Thymus (tissue), 11 donors: ENCODE data around the gene AMT. TPM values are rescaled to one million over a fixed set of nuclear protein-coding genes. Genes with fewer than 3 reads are reported as not detected.
"Not testable (repeated sequence)": the region's sequence is repeated elsewhere in the genome, so short reads cannot be mapped to it uniquely, and the experiment has no call there.

Experiments used
- DNase-seq, 9 donors: peaks; one replicate each; pipeline ENCODE4 v3.0.0-alpha.2; 2013; ENCODE audit warnings: low spot score in 9 of 9, low read depth in 6 of 9, missing footprints in 1 of 9
- H3K27ac ChIP-seq, 2 donors: one replicate each; pipeline ENCODE4 v1.5.1; 2013; ENCODE audit warnings: control low read depth in 1 of 2, low read depth in 1 of 2, low read length in 1 of 2, mild to moderate bottlenecking in 1 of 2, moderate library complexity in 1 of 2
- H3K27me3 ChIP-seq, 2 donors: one replicate each; pipeline ENCODE4 v1.5.1; 2013; ENCODE audit warnings: low read length in 1 of 2; ENCODE audit not compliant: control insufficient read depth in 2 of 2, insufficient read depth in 1 of 2
- H3K36me3 ChIP-seq, 2 donors: one replicate each; pipeline ENCODE4 v1.5.1; 2013; ENCODE audit warnings: low read length in 1 of 2, mild to moderate bottlenecking in 1 of 2, moderate library complexity in 1 of 2; ENCODE audit not compliant: control insufficient read depth in 2 of 2, insufficient read depth in 2 of 2
- H3K4me1 ChIP-seq, 2 donors: one replicate each; pipeline ENCODE4 v1.5.1; 2013; ENCODE audit warnings: low read length in 2 of 2; ENCODE audit not compliant: control insufficient read depth in 2 of 2, insufficient read depth in 2 of 2
- H3K4me3 ChIP-seq, 2 donors: one replicate each; pipeline ENCODE4 v1.5.1; 2013; ENCODE audit warnings: low read length in 2 of 2, control low read depth in 1 of 2, mild to moderate bottlenecking in 1 of 2
- H3K9me3 ChIP-seq, 2 donors: one replicate each; pipeline ENCODE4 v1.5.1; 2013; ENCODE audit warnings: low read length in 1 of 2, mild to moderate bottlenecking in 1 of 2; ENCODE audit not compliant: control insufficient read depth in 2 of 2, insufficient read depth in 1 of 2
- WGBS: extraction: QIAGEN DNeasy Blood & Tissue Kit; methylation state at CpG from one replicate; pipeline ENCODE4 v1.1.7; 2013; 5-methylcytosine and 5-hydroxymethylcytosine counted together
- polyA plus RNA-seq: library from polyadenylated mRNA; stranded (reverse); fragments of 200-250 nt; gene quantifications from one replicate; pipeline ENCODE4 v1.2.3, GENCODE V29; 2013
- total RNA-seq: library from RNA; stranded (reverse); fragments of 120-200 nt; gene quantifications from one replicate; pipeline ENCODE4 v1.2.4, GENCODE V29; 2013
- donor health status: healthy.

AMT gene
- total and polyA plus RNA-seq, 2 donors = 4.1 to 40.0 TPM

DNA sequence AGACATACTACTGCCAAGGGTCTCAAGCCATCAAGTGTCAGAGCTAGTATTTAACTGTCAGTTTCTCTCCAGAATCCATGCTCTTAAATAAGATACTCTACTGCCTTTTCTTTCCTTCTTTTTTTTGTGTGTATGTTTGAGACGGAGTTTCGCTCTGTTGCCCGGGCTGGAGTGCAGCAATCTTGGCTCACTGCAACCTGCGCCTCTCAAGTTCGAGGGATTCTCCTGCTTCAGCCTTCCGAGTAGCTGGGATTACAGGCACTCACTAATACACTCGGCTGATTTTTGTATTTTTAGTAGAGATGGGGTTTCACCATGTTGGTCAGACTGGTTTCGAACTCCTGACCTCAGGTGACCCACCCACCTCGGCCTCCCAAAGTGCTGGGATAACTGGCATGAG, 16.7 kb downstream of the AMT start:
- not testable (repeated sequence) for H3K9me3 ChIP-seq, H3K4me3 ChIP-seq, H3K27me3 ChIP-seq, DNase-seq
- peaks cover 13 to 15% of the 10 kb centered on the region in 2 donors for H3K4me1 ChIP-seq
- H3K36me3 ChIP-seq = peaks cover 18 to 33% of the 10 kb centered on the region in 2 donors
- WGBS = 91% methylated on average over 9 of the region's 9 CpGs
- H3K27ac ChIP-seq = peak overlapping the region; percentile 24 to 31

GRCh38 chr3:49403891-49404290, 18.4 kb downstream of the AMT start:
- H3K27me3 ChIP-seq = no peaks in the 10 kb centered on the region
- no peak overlapping the region for H3K4me3 ChIP-seq
- WGBS = 96% methylated on average over 5 of the region's 5 CpGs
- peaks cover 21 to 33% of the 10 kb centered on the region in 2 donors for H3K36me3 ChIP-seq
- H3K27ac ChIP-seq = no peak overlapping the region
- H3K4me1 ChIP-seq = peaks cover 0 to 5% of the 10 kb centered on the region in 2 donors
- DNase-seq = no peak
- no peaks in the 10 kb centered on the region for H3K9me3 ChIP-seq

DNA sequence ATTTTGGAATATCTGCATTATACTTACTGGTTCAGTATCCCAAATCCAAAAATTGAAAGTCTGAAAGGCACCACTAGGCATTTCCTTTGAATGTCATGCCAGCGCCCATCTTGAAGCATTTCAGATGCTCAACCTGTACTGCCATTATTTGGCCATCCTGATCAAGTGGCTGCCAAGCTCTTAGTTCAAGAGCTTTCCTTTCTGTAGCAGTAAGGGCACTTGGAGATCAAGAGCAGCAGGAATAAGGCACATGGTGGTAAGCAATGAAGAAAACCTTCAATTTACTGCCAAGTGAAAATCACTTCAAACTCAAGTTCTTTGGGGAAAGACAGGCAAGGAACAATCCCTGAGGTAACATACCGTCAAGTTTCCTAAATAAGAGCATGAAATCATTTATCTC, 20.5 kb downstream of the AMT start:
- no peaks in the 10 kb centered on the region for H3K27me3 ChIP-seq
- H3K9me3 ChIP-seq = no peaks in the 10 kb centered on the region
- no peak overlapping the region for H3K4me3 ChIP-seq
- H3K36me3 ChIP-seq = peaks cover 27 to 42% of the 10 kb centered on the region in 2 donors
- no peak overlapping the region for H3K27ac ChIP-seq
- peaks cover 0 to 5% of the 10 kb centered on the region in 2 donors for H3K4me1 ChIP-seq
- 98% methylated on average over 2 of the region's 2 CpGs for WGBS
- DNase-seq = no peak

DNA sequence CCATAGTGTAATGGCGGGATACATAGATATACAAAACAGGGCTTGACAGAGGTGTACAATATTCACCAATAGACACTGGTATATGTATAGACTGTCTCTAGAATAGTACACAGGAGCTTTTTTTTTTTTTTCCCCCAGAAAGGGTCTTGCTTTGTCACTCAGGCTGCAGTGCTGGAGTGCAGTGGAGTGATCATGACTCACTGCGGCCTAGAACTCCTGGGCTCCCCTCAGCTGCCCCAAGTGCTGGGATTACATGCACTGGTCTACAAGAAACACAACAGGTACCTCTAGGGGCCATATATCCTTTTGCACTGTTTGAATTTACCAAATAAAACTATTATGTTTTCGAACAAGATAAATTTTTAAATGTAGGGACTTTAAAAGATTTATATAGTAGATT, 22.8 kb downstream of the AMT start:
- Histone ChIP-seq H3K4me3 (no peak overlapping the region), H3K9me3 (no peaks in the 10 kb centered on the region), H3K36me3 (peaks cover 38 to 53% of the 10 kb centered on the region in 2 donors), H3K27ac (no peak overlapping the region), H3K4me1 (peaks cover 0 to 5% of the 10 kb centered on the region in 2 donors), H3K27me3 (no peaks in the 10 kb centered on the region)
- DNase-seq = no peak
- 98% methylated on average over 3 of the region's 3 CpGs for WGBS

- 93% methylated on average over 4 of the region's 4 CpGs for WGBS
- DNase-seq = peak in 1 of 9 donors; percentile 24
- no peak overlapping the region for H3K4me3 ChIP-seq
- H3K4me1 ChIP-seq = peaks cover 0 to 5% of the 10 kb centered on the region in 2 donors
- no peak overlapping the region for H3K27ac ChIP-seq
- no peaks in the 10 kb centered on the region for H3K27me3 ChIP-seq
- H3K36me3 ChIP-seq = peaks cover 40 to 47% of the 10 kb centered on the region in 2 donors
- no peaks in the 10 kb centered on the region for H3K9me3 ChIP-seq
These were observed 24.8 kb downstream of the AMT start for GRCh38 chr3:49397470-49397869.

- H3K4me1 ChIP-seq, H3K4me3 ChIP-seq, DNase-seq, H3K27ac ChIP-seq, H3K9me3 ChIP-seq, H3K27me3 ChIP-seq: not testable (repeated sequence)
- 98% methylated on average over 10 of the region's 10 CpGs for WGBS
- H3K36me3 ChIP-seq = peaks cover 32 to 33% of the 10 kb centered on the region in 2 donors
These were observed 31.0 kb downstream of the AMT start for GRCh38 chr3:49391310-49391709.

DNA sequence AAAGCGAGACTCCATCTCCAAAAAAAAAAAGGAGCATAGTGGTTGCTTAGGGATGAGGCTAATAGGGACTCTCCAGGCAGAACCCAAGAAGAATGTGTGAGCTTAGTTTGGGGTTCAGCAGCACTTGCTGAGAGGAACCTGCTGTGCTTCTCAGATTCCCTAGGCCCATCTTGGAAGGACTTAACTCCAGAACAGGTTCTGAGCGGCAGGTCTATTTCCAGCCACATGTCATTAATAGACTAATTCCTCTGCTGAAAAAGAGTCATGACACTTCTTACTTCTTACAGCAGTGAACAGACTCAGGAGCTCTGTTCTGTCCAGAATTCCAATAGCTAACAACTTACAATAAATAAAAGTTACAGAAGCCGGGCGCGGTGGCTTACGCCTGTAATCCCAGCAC, 33.0 kb downstream of the AMT start:
- Histone ChIP-seq H3K27ac (no peak overlapping the region), H3K4me1 (peaks cover 3% of the 10 kb centered on the region in 2 donors), H3K36me3 (peaks cover 17 to 18% of the 10 kb centered on the region in 2 donors), H3K27me3 (no peaks in the 10 kb centered on the region), H3K9me3 (no peaks in the 10 kb centered on the region), H3K4me3 (no peak overlapping the region)
- WGBS = 96% methylated on average over 6 of the region's 6 CpGs
- DNase-seq = no peak

DNA sequence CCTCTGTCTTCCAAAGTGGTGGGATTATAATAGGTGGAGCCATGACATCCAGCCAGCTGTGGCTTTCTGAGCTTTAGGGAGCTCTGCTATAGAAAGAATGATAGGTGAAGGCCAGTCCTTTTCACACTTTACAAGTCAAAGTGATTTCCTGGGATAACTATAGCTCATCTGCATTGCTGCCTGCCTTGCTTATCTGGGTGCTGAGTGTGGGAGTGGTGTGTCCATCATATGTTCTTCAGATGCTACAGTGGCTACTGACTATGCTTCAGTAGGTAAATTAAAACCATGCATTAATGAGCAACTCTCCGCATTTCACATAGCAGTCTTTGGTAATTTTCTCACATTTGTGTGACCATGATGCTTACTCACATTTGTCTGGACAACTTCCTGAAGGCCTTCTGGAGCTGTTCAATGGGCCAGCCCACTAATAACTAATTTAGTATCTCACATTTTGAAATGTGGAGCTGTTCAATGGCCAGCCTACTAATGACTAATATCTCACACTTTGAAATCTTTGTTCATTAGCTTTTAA, 33.9 kb downstream of the AMT start:
- H3K4me1 ChIP-seq = peaks cover 3% of the 10 kb centered on the region in 2 donors
- no peak for DNase-seq
- no peaks in the 10 kb centered on the region for H3K27me3 ChIP-seq
- H3K9me3 ChIP-seq = no peaks in the 10 kb centered on the region
- 96% methylated on average over 1 of the region's 1 CpG for WGBS
- no peak overlapping the region for H3K27ac ChIP-seq
- H3K4me3 ChIP-seq = no peak overlapping the region
- H3K36me3 ChIP-seq = peaks cover 13 to 16% of the 10 kb centered on the region in 2 donors

DNA sequence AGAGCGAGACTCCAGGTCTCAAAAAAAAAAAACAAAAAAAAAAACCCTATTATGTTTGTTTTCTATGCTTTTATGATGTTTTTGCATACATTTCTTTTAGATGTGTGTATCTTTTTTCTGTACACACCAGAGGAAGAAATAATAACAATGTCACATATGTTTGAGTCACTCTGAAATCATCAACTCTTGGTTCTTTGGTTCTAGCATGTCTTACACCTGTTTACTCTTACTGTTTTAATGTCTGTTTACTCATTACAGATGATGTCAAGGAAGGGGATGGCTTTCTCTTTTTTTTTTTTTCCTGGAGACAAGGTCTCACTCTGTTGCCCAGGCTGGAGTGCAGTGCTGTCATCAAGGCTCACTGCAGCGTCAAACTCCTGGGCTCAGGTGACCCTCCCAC, 34.6 kb downstream of the AMT start:
- Histone ChIP-seq H3K4me1 (peaks cover 3% of the 10 kb centered on the region in 2 donors), H3K27me3 (no peaks in the 10 kb centered on the region), H3K27ac (no peak overlapping the region), H3K9me3 (no peaks in the 10 kb centered on the region), H3K4me3 (no peak overlapping the region), H3K36me3 (peaks cover 11 to 15% of the 10 kb centered on the region in 2 donors)
- WGBS = 98% methylated on average over 2 of the region's 2 CpGs
- DNase-seq = no peak
